ENCODE measurements around the gene TRNP1.

TRNP1 gene

GRCh38 chr1:27029517-27029916 lies 36.0 kb downstream of the TRNP1 start:
- no peak for DNase-seq

- DNase-seq: no peak
These were observed 38.0 kb downstream of the TRNP1 start for GRCh38 chr1:27031235-27032118.

GRCh38 chr1:27032119-27032461 lies 38.6 kb downstream of the TRNP1 start:
- DNase-seq: no peak

GRCh38 chr1:27033043-27033746 lies 39.7 kb downstream of the TRNP1 start:
- DNase-seq: no peak

GRCh38 chr1:27035344-27035743 lies 41.9 kb downstream of the TRNP1 start:
- no peak for DNase-seq

- no peak for DNase-seq
These were observed 43.2 kb downstream of the TRNP1 start for GRCh38 chr1:27036718-27037117.

- no peak for DNase-seq
These were observed 44.0 kb downstream of the TRNP1 start for GRCh38 chr1:27037518-27037917.

GRCh38 chr1:27038020-27038419 lies 44.5 kb downstream of the TRNP1 start:
- no peak for DNase-seq

GRCh38 chr1:27042670-27043069 lies 49.2 kb downstream of the TRNP1 start:
- no peak for DNase-seq

- peak; percentile 93 for DNase-seq
These were observed 51.2 kb downstream of the TRNP1 start for GRCh38 chr1:27044613-27045151.

GRCh38 chr1:27045973-27046558 lies 52.6 kb downstream of the TRNP1 start:
- peak; percentile 78 for DNase-seq

- DNase-seq: no peak
These were observed 54.4 kb downstream of the TRNP1 start for GRCh38 chr1:27047914-27048313.

- no peak for DNase-seq
These were observed 55.6 kb downstream of the TRNP1 start for GRCh38 chr1:27049100-27049499.

- peak; percentile 16 for DNase-seq
These were observed 56.1 kb downstream of the TRNP1 start for GRCh38 chr1:27049607-27050006.
